HepG2 (cell line): ENCODE results near the gene PAQR6. TPM values are rescaled to one million over a fixed set of nuclear protein-coding genes. Genes with fewer than 3 reads are reported as not detected.

Experiments used
- ARNTL ChIP-seq: sonication (generic); formaldehyde crosslinking; IDR thresholded peaks from 2 replicates; pipeline ENCODE4 v1.4.0; 2020; ENCODE audit warnings: mild to moderate bottlenecking, missing genetic modification reagents
- FOSL2 ChIP-seq: sonication (generic); formaldehyde crosslinking; IDR thresholded peaks from 2 replicates; pipeline ENCODE4 v1.4.0; 2020; ENCODE audit warnings: missing genetic modification reagents
- GABPB1 ChIP-seq: IDR thresholded peaks from 2 replicates; pipeline ENCODE4 v1.6.1; 2016; ENCODE audit warnings: mild to moderate bottlenecking, missing genetic modification reagents, moderate library complexity, missing compliant biosample characterization
- HES4 ChIP-seq: sonication (generic); formaldehyde crosslinking; IDR thresholded peaks from 2 replicates; pipeline ENCODE4 v1.9.0; 2021; ENCODE audit warnings: mild to moderate bottlenecking, missing genetic modification reagents, borderline replicate concordance
- KLF12 ChIP-seq: sonication (generic); formaldehyde crosslinking; IDR thresholded peaks from 2 replicates; pipeline ENCODE4 v1.4.0; 2020; ENCODE audit warnings: missing genetic modification reagents, borderline replicate concordance
- LBX2 ChIP-seq: sonication (generic); formaldehyde crosslinking; IDR thresholded peaks from 2 replicates; pipeline ENCODE4 v1.5.0; 2020; ENCODE audit warnings: missing genetic modification reagents, mild to moderate bottlenecking, borderline replicate concordance
- LCORL ChIP-seq, 2 experiments: fragments of 450-650 bp in 1 of 2; sonication (generic) in 1 of 2; formaldehyde crosslinking in 1 of 2; IDR thresholded peaks; 2 replicates each; pipeline versions ENCODE4 v1.5.0 to v1.6.1; 2017 to 2020; ENCODE audit warnings: antibody characterized with exemption in 1 of 2, missing genetic modification reagents in 1 of 2
- PHF21A ChIP-seq: sonication (generic); formaldehyde crosslinking; IDR thresholded peaks from 2 replicates; pipeline ENCODE4 v1.5.0; 2020; ENCODE audit warnings: mild to moderate bottlenecking, missing genetic modification reagents
- SP1 ChIP-seq, 2 experiments: fragments of 450-650 bp in 1 of 2; sonication (generic) in 1 of 2; formaldehyde crosslinking in 1 of 2; IDR thresholded peaks; 2 replicates each; pipeline versions ENCODE4 v1.4.0 to v1.6.1; 2016 to 2020; ENCODE audit warnings: missing genetic modification reagents in 1 of 2
- ZBED4 ChIP-seq: sonication (generic); formaldehyde crosslinking; IDR thresholded peaks from 2 replicates; pipeline ENCODE4 v1.4.0; 2020; ENCODE audit warnings: missing genetic modification reagents, borderline replicate concordance
- ZBTB7A ChIP-seq: sonication (generic); formaldehyde crosslinking; IDR thresholded peaks from 2 replicates; pipeline ENCODE4 v1.8.0; 2022; ENCODE audit warnings: mild to moderate bottlenecking, missing genetic modification reagents
- ZNF414 ChIP-seq: sonication (generic); formaldehyde crosslinking; IDR thresholded peaks from 2 replicates; pipeline ENCODE4 v1.5.0; 2020; ENCODE audit warnings: missing genetic modification reagents
- ZNF430 ChIP-seq: sonication (generic); formaldehyde crosslinking; IDR thresholded peaks from 2 replicates; pipeline ENCODE4 v1.9.0; 2021; ENCODE audit warnings: mild to moderate bottlenecking, missing genetic modification reagents
- ZNF557 ChIP-seq: sonication (generic); formaldehyde crosslinking; IDR thresholded peaks from 2 replicates; pipeline ENCODE4 v1.4.0; 2020; ENCODE audit warnings: missing genetic modification reagents
- polyA plus RNA-seq, 8 experiments: library from polyadenylated mRNA; depleted of rRNA in 3 of 8; stranded (reverse) in 7 of 8; unstranded in 1 of 8; fragments of >200 nt; fragmentation: Illumina TruSeq in 4 of 8; extraction: Trizol in 4 of 8; gene quantifications; 2 replicates each; pipeline versions ENCODE4 v1.2.1 to v1.2.3, GENCODE V29; 2011 to 2016; ENCODE audit warnings: low read depth in 4 of 8, missing spikeins in 1 of 8, mixed read lengths in 1 of 8; ENCODE audit not compliant: insufficient read depth in 1 of 8
- total RNA-seq, 5 experiments: library from RNA; depleted of rRNA; stranded (reverse); fragments of >200 nt; fragmentation: Illumina TruSeq; extraction: Trizol; gene quantifications; 2 replicates each; pipeline ENCODE4 v1.2.3, GENCODE V29; 2016; ENCODE audit warnings: low read depth in 1 of 5
- TF ChIP-seq, protein P1 (sequence below): sonication (generic); formaldehyde crosslinking; IDR thresholded peaks from 2 replicates; pipeline ENCODE4 v1.4.0; 2020; ENCODE audit warnings: missing genetic modification reagents, borderline replicate concordance
- TF ChIP-seq, protein P2 (sequence below): sonication (generic); formaldehyde crosslinking; IDR thresholded peaks from 2 replicates; pipeline ENCODE4 v1.4.0; 2020; ENCODE audit warnings: missing genetic modification reagents

PAQR6 gene
- total and polyA plus RNA-seq, 2 of the 13 experiments (the other 11 are each of a cell fraction or from before 2014, with no cell fraction given) = 0.82 to 1.4 TPM

GRCh38 chr1:156282479-156283222 lies 34.8 kb upstream of the PAQR6 start, which contains the start of gene SMG5 (continued):
- no peak for TF ChIP-seq LCORL (IDR thresholded peaks at IDR 0.05)
- peak; percentile 85; the same call in 1 of the 2 replicates for TF ChIP-seq LCORL (CRISPR knock-in tag; IDR thresholded peaks at IDR 0.05)
- TF ChIP-seq LBX2 = peak; percentile 38; the same call in 1 of the 2 replicates
- peak; percentile 87 for TF ChIP-seq ZNF414 (CRISPR knock-in tag)
- TF ChIP-seq, protein P1, sequence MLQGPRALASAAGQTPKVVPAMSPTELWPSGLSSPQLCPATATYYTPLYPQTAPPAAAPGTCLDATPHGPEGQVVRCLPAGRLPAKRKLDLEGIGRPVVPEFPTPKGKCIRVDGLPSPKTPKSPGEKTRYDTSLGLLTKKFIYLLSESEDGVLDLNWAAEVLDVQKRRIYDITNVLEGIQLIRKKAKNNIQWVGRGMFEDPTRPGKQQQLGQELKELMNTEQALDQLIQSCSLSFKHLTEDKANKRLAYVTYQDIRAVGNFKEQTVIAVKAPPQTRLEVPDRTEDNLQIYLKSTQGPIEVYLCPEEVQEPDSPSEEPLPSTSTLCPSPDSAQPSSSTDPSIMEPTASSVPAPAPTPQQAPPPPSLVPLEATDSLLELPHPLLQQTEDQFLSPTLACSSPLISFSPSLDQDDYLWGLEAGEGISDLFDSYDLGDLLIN (CRISPR knock-in tag) = no peak
- no peak for TF ChIP-seq ZBTB7A
- peak; percentile 66; the same call in 1 of the 2 replicates for TF ChIP-seq SP1 (IDR thresholded peaks at IDR 0.05)
- peak; percentile 60 for TF ChIP-seq SP1 (CRISPR knock-in tag; IDR thresholded peaks at IDR 0.05)
- peak; percentile 57; the same call in 1 of the 2 replicates for TF ChIP-seq ZNF430 (CRISPR knock-in tag)
- TF ChIP-seq, protein P2, sequence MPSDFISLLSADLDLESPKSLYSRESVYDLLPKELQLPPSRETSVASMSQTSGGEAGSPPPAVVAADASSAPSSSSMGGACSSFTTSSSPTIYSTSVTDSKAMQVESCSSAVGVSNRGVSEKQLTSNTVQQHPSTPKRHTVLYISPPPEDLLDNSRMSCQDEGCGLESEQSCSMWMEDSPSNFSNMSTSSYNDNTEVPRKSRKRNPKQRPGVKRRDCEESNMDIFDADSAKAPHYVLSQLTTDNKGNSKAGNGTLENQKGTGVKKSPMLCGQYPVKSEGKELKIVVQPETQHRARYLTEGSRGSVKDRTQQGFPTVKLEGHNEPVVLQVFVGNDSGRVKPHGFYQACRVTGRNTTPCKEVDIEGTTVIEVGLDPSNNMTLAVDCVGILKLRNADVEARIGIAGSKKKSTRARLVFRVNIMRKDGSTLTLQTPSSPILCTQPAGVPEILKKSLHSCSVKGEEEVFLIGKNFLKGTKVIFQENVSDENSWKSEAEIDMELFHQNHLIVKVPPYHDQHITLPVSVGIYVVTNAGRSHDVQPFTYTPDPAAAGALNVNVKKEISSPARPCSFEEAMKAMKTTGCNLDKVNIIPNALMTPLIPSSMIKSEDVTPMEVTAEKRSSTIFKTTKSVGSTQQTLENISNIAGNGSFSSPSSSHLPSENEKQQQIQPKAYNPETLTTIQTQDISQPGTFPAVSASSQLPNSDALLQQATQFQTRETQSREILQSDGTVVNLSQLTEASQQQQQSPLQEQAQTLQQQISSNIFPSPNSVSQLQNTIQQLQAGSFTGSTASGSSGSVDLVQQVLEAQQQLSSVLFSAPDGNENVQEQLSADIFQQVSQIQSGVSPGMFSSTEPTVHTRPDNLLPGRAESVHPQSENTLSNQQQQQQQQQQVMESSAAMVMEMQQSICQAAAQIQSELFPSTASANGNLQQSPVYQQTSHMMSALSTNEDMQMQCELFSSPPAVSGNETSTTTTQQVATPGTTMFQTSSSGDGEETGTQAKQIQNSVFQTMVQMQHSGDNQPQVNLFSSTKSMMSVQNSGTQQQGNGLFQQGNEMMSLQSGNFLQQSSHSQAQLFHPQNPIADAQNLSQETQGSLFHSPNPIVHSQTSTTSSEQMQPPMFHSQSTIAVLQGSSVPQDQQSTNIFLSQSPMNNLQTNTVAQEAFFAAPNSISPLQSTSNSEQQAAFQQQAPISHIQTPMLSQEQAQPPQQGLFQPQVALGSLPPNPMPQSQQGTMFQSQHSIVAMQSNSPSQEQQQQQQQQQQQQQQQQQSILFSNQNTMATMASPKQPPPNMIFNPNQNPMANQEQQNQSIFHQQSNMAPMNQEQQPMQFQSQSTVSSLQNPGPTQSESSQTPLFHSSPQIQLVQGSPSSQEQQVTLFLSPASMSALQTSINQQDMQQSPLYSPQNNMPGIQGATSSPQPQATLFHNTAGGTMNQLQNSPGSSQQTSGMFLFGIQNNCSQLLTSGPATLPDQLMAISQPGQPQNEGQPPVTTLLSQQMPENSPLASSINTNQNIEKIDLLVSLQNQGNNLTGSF = no peak
- TF ChIP-seq PHF21A = peak; percentile 76; the same call in 1 of the 2 replicates
- TF ChIP-seq FOSL2 (CRISPR knock-in tag) = peak; percentile 25; the same call in 1 of the 2 replicates
- peak; percentile 94 for TF ChIP-seq GABPB1 (CRISPR knock-in tag)
- 0 out of 2 replicates have a peak, but pooled peaks have one; percentile 63 for TF ChIP-seq ZNF557 (CRISPR knock-in tag)
- peak; percentile 63; the same call in 1 of the 2 replicates for TF ChIP-seq ZBED4 (CRISPR knock-in tag)
- TF ChIP-seq ARNTL (CRISPR knock-in tag) = peak; percentile 48; the same call in 1 of the 2 replicates
- TF ChIP-seq KLF12 = peak; percentile 90; the same call in 1 of the 2 replicates
- TF ChIP-seq HES4 = peak; percentile 59; the same call in 1 of the 2 replicates
